Left cardiac atrium (tissue), 4 donors: ENCODE data around the gene ABCF2. TPM values are rescaled to one million over a fixed set of nuclear protein-coding genes. Genes with fewer than 3 reads are reported as not detected.

Experiments
- ATAC-seq, 2 donors: fragments of 200-7000 bp; cut with Tn5 transposase; one replicate each; pipeline ENCODE4 v1.9.1; 2020; ENCODE audit warnings: mild to moderate bottlenecking in 2 of 2, moderate library complexity in 2 of 2
- DNase-seq: peaks from one replicate; pipeline ENCODE4 v3.0.0-alpha.2; 2020
- intact Hi-C, 2 donors: fragments of 100-400 bp; cut with DNase I; formaldehyde crosslinking; loops; one replicate each; pipeline versions ENCODE4 v1.14.1 to v1.15.1; 2022 to 2023
- total RNA-seq, 2 donors: library from RNA; stranded (reverse); fragmentation: NEBNext Ultra II Directional; extraction: Animal tissue kit (Norgen Biotek cat#: 25700); gene quantifications; one replicate each; pipeline ENCODE4 v1.2.1, GENCODE V29; 2021
- donor health status: DM: no; HTN: yes; CAD: no.
- donor health status: DM: no; HTN: yes; CAD: no; lungs with severe emphysema.
- donor health status: DM: yes; HTN: yes; CAD: no.
- donor health status: Dilated cardiomyopathy.

ABCF2 gene
- total RNA-seq, 2 donors from 2014 or later: 21.4 to 33.6 TPM

GRCh38 chr7:151167197-151167961 is 59.6 kb downstream of the ABCF2 start, which contains the start of gene GBX1:
TSS of gene GBX1 (minus strand) at chr7:151167694. CDS start at chr7:151167548, 146 bp downstream.
- peak; percentile 55 to 71 for ATAC-seq
- no peak for DNase-seq
- intact Hi-C loops: no loop called here

- intact Hi-C loops: no loop called here
- DNase-seq (no peak), ATAC-seq (peak in 1 of 2 donors; percentile 1)
Measured at GRCh38 chr7:151166629-151167196, 60.3 kb downstream of the ABCF2 start.

Other genes starting within 250 kb of the ABCF2 start
- 10 to 100 TPM; 59.1 to 82.1 TPM for gene KCNH2, start 248.9 kb downstream of the ABCF2 start, total RNA-seq
- gene NOS3, start 236.2 kb downstream of the ABCF2 start, total RNA-seq: 10 to 100 TPM; 13.1 to 63.9 TPM
- under 1 TPM; 0.13 to 0.32 TPM for gene ATG9B, start 202.7 kb downstream of the ABCF2 start, total RNA-seq
- 10 to 100 TPM; 20.1 to 21.6 TPM for gene ABCB8, start 198.8 kb downstream of the ABCF2 start, total RNA-seq
- gene ASIC3, start 178.7 kb downstream of the ABCF2 start, total RNA-seq: 1 to 10 TPM; 4.0 to 4.2 TPM
- gene CDK5, start 169.3 kb downstream of the ABCF2 start, total RNA-seq: 1 to 10 TPM; 5.1 to 7.8 TPM
- gene SLC4A2, start 167.6 kb downstream of the ABCF2 start, total RNA-seq: 100 to 1,000 TPM in 1 of 2 donors, 10 to 100 TPM in 1; 71.6 to 107 TPM
- 10 to 100 TPM; 62.9 to 73.2 TPM for gene FASTK, start 146.4 kb downstream of the ABCF2 start, total RNA-seq
- 10 to 100 TPM; 36.3 to 37.9 TPM for gene TMUB1, start 143.7 kb downstream of the ABCF2 start, total RNA-seq
- gene AGAP3, start 140.7 kb downstream of the ABCF2 start, total RNA-seq: 10 to 100 TPM; 53.0 to 61.5 TPM
- under 1 TPM in 1 of 2 donors, not detected in 1; 0.56 TPM for gene GBX1, start 59.5 kb downstream of the ABCF2 start, total RNA-seq
- 10 to 100 TPM in 1 of 2 donors, 1 to 10 TPM in 1; 8.2 to 12.8 TPM for gene ASB10, start 40.0 kb downstream of the ABCF2 start, total RNA-seq
- gene H2BK1, start 16.7 kb downstream of the ABCF2 start, total RNA-seq: not detected
- gene CHPF2, start 5.3 kb upstream of the ABCF2 start, total RNA-seq: 10 to 100 TPM; 15.0 to 34.5 TPM
- gene SMARCD3, start 21.5 kb upstream of the ABCF2 start, total RNA-seq: 100 to 1,000 TPM in 1 of 2 donors, 10 to 100 TPM in 1; 95.5 to 107 TPM
- 10 to 100 TPM; 30.6 to 37.3 TPM for gene NUB1, start 114.6 kb upstream of the ABCF2 start, total RNA-seq
- gene WDR86, start 182.8 kb upstream of the ABCF2 start, total RNA-seq: under 1 TPM; 0.71 to 0.84 TPM
- gene CRYGN, start 212.9 kb upstream of the ABCF2 start, total RNA-seq: under 1 TPM; 0.24 to 0.53 TPM